Panc1 (cell line): Measurements from ENCODE around the gene RAX2. TPM values are rescaled to one million over a fixed set of nuclear protein-coding genes. Genes with fewer than 3 reads are reported as not detected.
"Not testable (repeated sequence)": the region's sequence is repeated elsewhere in the genome, so short reads cannot be mapped to it uniquely, and the experiment has no call there.

Source experiments
- ATAC-seq: fragments of 200-7000 bp; cut with Tn5 transposase; 2 replicates; pipeline ENCODE4 v1.9.1; 2020; ENCODE audit warnings: mild to moderate bottlenecking, moderate library complexity
- BruUV-seq: library from RNA; stranded (reverse); fragments of 400-500 nt; replicated peaks from 2 replicates; lab custom pipeline; 2021; lab: Mats Ljungman, UMichigan
- CTCF ChIA-PET: fragments of 300-600 bp; sonication (Branson Sonifier 250); formaldehyde crosslinking; loops from one replicate; lab custom pipeline; 2022; ENCODE audit warnings: antibody characterized with exemption; lab: Charles Lee
- POLR2A ChIA-PET: fragments of 300-600 bp; sonication (Branson Sonifier 250); formaldehyde crosslinking; loops from one replicate; lab custom pipeline; 2022; ENCODE audit warnings: antibody characterized with exemption; lab: Charles Lee
- DNase-seq: peaks from one replicate; pipeline ENCODE4 v3.0.0-alpha.2; 2010; ENCODE audit warnings: low read depth, low spot score
- H3K27ac ChIP-seq: 2 replicates; pipeline ENCODE4 v1.5.1; 2011; ENCODE audit warnings: mild to moderate bottlenecking, low read length, inconsistent platforms
- H3K27me3 ChIP-seq: fragments of 200-500 bp; sonication (Bioruptor generic); 2 replicates; pipeline ENCODE4 v1.6.0; 2014; ENCODE audit warnings: low read length, inconsistent platforms; ENCODE audit not compliant: control insufficient read depth, insufficient read depth
- H3K36me3 ChIP-seq: fragments of 200-500 bp; sonication (Bioruptor generic); 2 replicates; pipeline ENCODE4 v1.5.1; 2014; ENCODE audit warnings: inconsistent platforms, mild to moderate bottlenecking, low read length, moderate library complexity; ENCODE audit not compliant: control insufficient read depth, insufficient read depth
- H3K4me1 ChIP-seq: 2 replicates; pipeline ENCODE4 v1.5.1; 2011; ENCODE audit warnings: inconsistent platforms, mild to moderate bottlenecking, low read length, moderate library complexity; ENCODE audit not compliant: control insufficient read depth, insufficient read depth
- H3K4me3 ChIP-seq, 2 experiments: 2 replicates each; pipeline ENCODE4 v1.5.1; 2011 to 2012; ENCODE audit warnings: low read depth in 2 of 2, low read length in 2 of 2, mild to moderate bottlenecking in 2 of 2, inconsistent platforms in 1 of 2, moderate library complexity in 1 of 2
- H3K9me3 ChIP-seq: fragments of 200-500 bp; sonication (Bioruptor generic); 2 replicates; pipeline ENCODE4 v1.5.1; 2014; ENCODE audit warnings: low read depth, mild to moderate bottlenecking, inconsistent platforms, low read length, moderate library complexity; ENCODE audit not compliant: control insufficient read depth, insufficient read depth
- CTCF ChIP-seq: fragments of 450-650 bp; IDR thresholded peaks from 2 replicates; pipeline ENCODE4 v1.5.1; 2017; ENCODE audit warnings: mild to moderate bottlenecking
- POLR2AphosphoS5 ChIP-seq: IDR thresholded peaks from 2 replicates; pipeline ENCODE4 v1.6.1; 2012; ENCODE audit warnings: mild to moderate bottlenecking, low read depth, low read length, moderate library complexity
- REST ChIP-seq, 2 experiments: IDR thresholded peaks; 2 replicates each; pipeline ENCODE4 v1.6.1; 2011 to 2012; ENCODE audit warnings: low read depth in 2 of 2, control low read depth in 1 of 2, low read length in 1 of 2, mild to moderate bottlenecking in 1 of 2, moderate library complexity in 1 of 2; ENCODE audit not compliant: insufficient read depth in 1 of 2
- SIN3A ChIP-seq: IDR thresholded peaks from 2 replicates; pipeline ENCODE4 v1.6.1; 2012; ENCODE audit warnings: low read depth, mild to moderate bottlenecking, low read length, moderate library complexity, borderline replicate concordance; ENCODE audit not compliant: insufficient read depth
- TCF7L2 ChIP-seq: IDR thresholded peaks from 2 replicates; pipeline ENCODE4 v1.6.1; 2011; ENCODE audit warnings: mild to moderate bottlenecking, low read depth, low read length, inconsistent platforms
- in situ Hi-C: cut with HindIII; loops from 2 replicates; pipeline ENCODE4 v1.10.0; 2016; ENCODE audit warnings: low sequenced_read_pairs, low pct_unique_long_range_greater_than_20kb
- intact Hi-C: fragments of 100-400 bp; cut with micrococcal nuclease; formaldehyde crosslinking; loops from one replicate; pipeline ENCODE4 v1.10.0; 2022; ENCODE audit not compliant: unreplicated experiment
- total RNA-seq: library from RNA; stranded (reverse); gene quantifications from one replicate; pipeline ENCODE4 v1.2.1, GENCODE V29; 2021; ENCODE audit not compliant: unreplicated experiment

RAX2 gene
- total RNA-seq, 1 experiment from 2014 or later: not detected

DNA sequence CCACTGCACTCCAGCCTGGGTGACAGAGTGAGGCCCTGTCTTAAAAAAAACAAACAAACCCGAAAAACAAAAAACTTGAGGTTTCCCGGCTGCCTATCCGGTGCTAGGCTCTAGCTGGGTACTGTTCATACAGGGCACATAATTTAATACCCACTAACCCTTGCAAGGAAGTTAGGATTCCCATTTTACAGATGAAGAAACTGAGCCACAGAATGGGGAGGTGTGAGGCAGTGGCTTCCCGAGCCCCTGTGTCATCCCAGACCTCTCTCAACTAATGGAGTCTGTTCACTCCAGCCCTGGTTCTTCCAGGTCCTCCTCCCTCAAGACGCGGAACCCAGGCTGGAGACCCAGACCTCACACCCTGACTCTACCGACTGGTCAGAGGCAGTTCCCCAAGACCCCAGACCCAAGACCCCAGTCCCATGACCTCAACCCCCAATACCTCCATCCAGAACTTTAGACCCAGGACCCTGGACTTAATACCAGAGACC lies 11.1 kb downstream of the RAX2 start:
- Histone ChIP-seq H3K27ac (peak overlapping the region; percentile 93), H3K9me3 (no peaks in the 10 kb centered on the region), H3K4me3 (peak overlapping the region; percentile 97 to 98), H3K4me1 (peaks cover 9% of the 10 kb centered on the region), H3K36me3 (peaks cover 4% of the 10 kb centered on the region; the same call in 1 of the 2 replicates), H3K27me3 (no peaks in the 10 kb centered on the region)
- no peak for DNase-seq
- TSS peak; percentile 93 for BruUV-seq
- TF ChIP-seq SIN3A (no peak), REST (IDR thresholded peaks at IDR 0.05; ENCODE audit: insufficient read depth in 1 of 2, low read depth in 2 of 2, low read length in 1 of 2) (no peak), CTCF (no peak), TCF7L2 (no peak), POLR2AphosphoS5 (no peak)
- ATAC-seq: no peak
- in situ Hi-C loops: no loop called here
- ChIA-PET CTCF (no interaction called here), POLR2A (no interaction called here)
- intact Hi-C loops: no loop called here

DNA sequence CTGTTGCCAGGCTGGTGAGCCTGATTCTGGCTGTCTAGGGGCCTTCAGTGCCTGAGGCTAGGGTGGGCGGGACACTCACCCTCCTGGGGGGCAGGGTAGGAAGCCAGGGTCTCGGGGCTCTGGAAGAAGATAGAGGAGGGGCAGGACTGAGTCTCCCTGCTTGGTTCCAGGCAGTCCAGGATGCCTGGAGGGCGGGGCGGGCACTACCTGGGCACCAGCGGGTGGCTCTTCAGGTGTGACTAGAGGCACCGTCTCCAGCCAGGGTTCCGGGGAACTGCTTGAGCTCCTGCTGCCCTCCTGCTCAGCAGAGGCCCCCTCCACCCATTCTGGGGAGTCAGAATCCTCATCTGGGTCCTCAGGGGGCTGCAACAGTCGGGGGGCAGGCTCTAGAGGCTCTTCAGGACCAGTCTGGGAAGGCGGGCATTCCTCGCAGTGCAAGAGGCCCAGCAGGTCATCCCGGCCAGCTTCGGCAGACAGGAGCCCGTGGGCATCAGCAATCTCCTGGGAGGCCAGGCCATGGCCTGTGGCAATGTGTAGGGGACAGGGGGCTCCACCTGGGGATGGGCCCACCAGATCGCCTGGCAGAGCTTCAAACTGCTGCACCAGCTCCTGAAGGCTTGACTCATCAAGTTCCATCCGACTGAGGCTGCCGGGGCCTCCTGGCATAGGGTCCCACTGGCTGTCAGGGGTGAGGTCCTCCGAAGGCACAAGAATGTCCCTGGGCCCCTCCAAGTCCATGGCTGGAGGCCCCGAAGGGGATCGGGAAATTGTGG lies 12.4 kb downstream of the RAX2 start:
- H3K9me3 ChIP-seq: no peaks in the 10 kb centered on the region
- peaks cover 4% of the 10 kb centered on the region; the same call in 1 of the 2 replicates for H3K36me3 ChIP-seq
- in situ Hi-C loops (no loop called here), intact Hi-C loops (no loop called here)
- no TSS peak for BruUV-seq
- no peak for TF ChIP-seq TCF7L2
- no peak for TF ChIP-seq CTCF
- TF ChIP-seq POLR2AphosphoS5: no peak
- TF ChIP-seq SIN3A: no peak
- no peak for TF ChIP-seq REST (IDR thresholded peaks at IDR 0.05; ENCODE audit: insufficient read depth in 1 of 2, low read depth in 2 of 2, low read length in 1 of 2)
- H3K4me1 ChIP-seq: peaks cover 9% of the 10 kb centered on the region
- H3K27me3 ChIP-seq: no peaks in the 10 kb centered on the region
- CTCF ChIA-PET: no interaction called here
- no peak overlapping the region for H3K4me3 ChIP-seq
- ATAC-seq (no peak), DNase-seq (no peak)
- POLR2A ChIA-PET: no interaction called here
- H3K27ac ChIP-seq: no peak overlapping the region

GRCh38 chr19:3758297-3758696 lies 13.7 kb downstream of the RAX2 start:
- H3K27me3 ChIP-seq, ATAC-seq, POLR2A ChIA-PET, H3K4me1 ChIP-seq, intact Hi-C loops, CTCF ChIA-PET, H3K4me3 ChIP-seq, BruUV-seq, in situ Hi-C loops, H3K36me3 ChIP-seq, DNase-seq, H3K9me3 ChIP-seq, H3K27ac ChIP-seq: not testable (repeated sequence)
